ENCODE measurements around the gene MTO1. TPM values are rescaled to one million over a fixed set of nuclear protein-coding genes. Genes with fewer than 3 reads are reported as not detected.
A peak's percentile ranks its signal among the peaks of the same experiment; 100 is the strongest.

Gene MTO1
- total and polyA plus RNA-seq, 2 of the 4 experiments (the other 2 are of a cell fraction): 15.0 to 39.8 TPM

DNA sequence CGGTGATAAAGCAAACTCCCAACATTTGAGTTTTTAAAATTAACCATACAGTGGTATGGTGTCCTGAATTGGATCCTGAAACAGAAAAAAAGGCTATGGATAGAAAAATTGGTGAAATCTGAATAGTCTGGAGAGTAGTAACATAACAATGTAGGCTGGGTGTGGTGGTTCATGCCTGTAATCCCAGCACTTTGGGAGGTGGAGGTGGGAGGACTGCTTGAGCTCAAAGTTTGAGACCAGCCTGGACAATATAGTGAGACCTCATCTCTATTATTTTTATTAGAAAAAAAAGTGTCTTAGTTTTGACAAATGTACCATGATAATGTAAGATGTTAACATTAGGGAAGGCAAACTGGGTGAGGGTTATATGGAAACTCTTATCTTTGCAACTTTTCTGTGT, 48.3 kb downstream of the MTO1 start:
- intact Hi-C loops (cut with micrococcal nuclease) (no loop called here), in situ Hi-C loops (cut with MboI; ENCODE audit: low sequenced_read_pairs) (no loop called here), dilution Hi-C loops (cut with HindIII; ENCODE audit: low sequenced_read_pairs, unreplicated experiment) (no loop called here)
- Histone ChIP-seq H4K20me1 (ENCODE audit: insufficient read depth, low read length) (peaks cover 24% of the 10 kb centered on the region), H3K79me1 (ENCODE audit: low read depth in 1 of 2, low read length in 2 of 2) (peaks cover 0 to 4% of the 10 kb centered on the region in 2 experiments; a peak in 1 of 4 replicates), H2AK5ac (ENCODE audit: low read depth, low read length) (no peak overlapping the region), H3K27me3 (ENCODE audit: control insufficient read depth, insufficient read depth, low read length) (no peaks in the 10 kb centered on the region), H3K18ac (ENCODE audit: low read depth, low read length) (no peak overlapping the region), H3K14ac (replicated peaks; ENCODE audit: low read depth, low read length) (no peak overlapping the region), H2AFZ (replicated peaks; ENCODE audit: low read length, poor library complexity) (no peak overlapping the region), H3K9me3 (ENCODE audit: control insufficient read depth, insufficient read depth, low read length) (no peaks in the 10 kb centered on the region), H3K4me3 (ENCODE audit: insufficient read depth, low read depth, low read length) (no peak overlapping the region), H3K4ac (ENCODE audit: low read depth, low read length) (no peak overlapping the region), H4K91ac (ENCODE audit: insufficient read depth, low read depth, low read length) (no peak overlapping the region), H2BK20ac (ENCODE audit: low read depth, low read length) (no peak overlapping the region), H3K36me3 (ENCODE audit: control insufficient read depth, insufficient read depth, low read length) (0 out of 2 replicates have a peak, but pooled peaks cover 2% of the 10 kb centered on the region), H4K8ac (ENCODE audit: low read depth in 2 of 2, low read length in 2 of 2) (no peak overlapping the region), H2BK5ac (ENCODE audit: low read depth, low read length, poor library complexity, severe bottlenecking) (no peak overlapping the region), H3K4me1 (ENCODE audit: control insufficient read depth, insufficient read depth, low read length) (0 out of 2 replicates have a peak, but pooled peaks cover 2% of the 10 kb centered on the region), H3K27ac (ENCODE audit: insufficient read depth, low read length) (no peak overlapping the region), H2AK9ac (replicated peaks; ENCODE audit: low read depth, low read length, poor library complexity) (no peak overlapping the region), H3K4me2 (ENCODE audit: low read depth, low read length) (no peak overlapping the region), H3K9ac (ENCODE audit: low read depth, low read length) (no peak overlapping the region), H2BK15ac (ENCODE audit: low read depth, low read length) (no peak overlapping the region), H3K9me1 (ENCODE audit: insufficient read depth, low read length) (no peaks in the 10 kb centered on the region), H3K56ac (ENCODE audit: extremely low read depth, insufficient read depth, low read length) (no peak overlapping the region), H3K23ac (ENCODE audit: low read depth, low read length) (no peak overlapping the region), H2BK120ac (ENCODE audit: low read depth, low read length) (no peak overlapping the region), H4K5ac (ENCODE audit: low read depth, low read length) (no peak overlapping the region)
- WGBS, 2 experiments (ENCODE audit: extremely low coverage in 2 of 2, insufficient read length in 1 of 2): no CpG with 5 or more reads among the region's 1 CpG
- DNase-seq: no peak
- ChIA-PET CTCF (interaction anchor here (0.7 kb wide), 1 partner anchor 26 kb away, joined by 4 read pairs; no protein-coding TSS in a partner anchor), POLR2A (ENCODE audit: unreplicated experiment) (interaction anchor here (0.6 kb wide), 1 partner anchor 11 kb away, joined by 8 read pairs; the partner anchor contains the start of gene EEF1A1)
- ATAC-seq (ENCODE audit: low read depth): no peak
- TF ChIP-seq POLR2A (IDR thresholded peaks at IDR 0.05; ENCODE audit: low read depth, low read length) (peak; percentile 39; the same call in 1 of the 2 replicates), MXI1 (IDR thresholded peaks at IDR 0.05; ENCODE audit: borderline replicate concordance, low read depth, low read length) (no peak)
- no TSS peak for BruUV-seq (replicated peaks)

Measured in IMR-90 (cell line).